Activated naive CD8-positive, alpha-beta T cell (primary cell): Measurements from ENCODE around the gene SVIL.
A peak's percentile ranks its signal among the peaks of the same experiment; 100 is the strongest.
"Not testable (repeated sequence)": the region's sequence is repeated elsewhere in the genome, so short reads cannot be mapped to it uniquely, and the experiment has no call there.

Experiments used
- H3K27ac Mint-ChIP-seq: one replicate; pipeline ENCODE4 v1.8.0; 2021; ENCODE audit warnings: mixed read lengths
- H3K27me3 Mint-ChIP-seq: one replicate; pipeline ENCODE4 v1.8.0; 2021; ENCODE audit warnings: mixed read lengths
- H3K36me3 Mint-ChIP-seq: one replicate; pipeline ENCODE4 v1.8.0; 2021; ENCODE audit warnings: mixed read lengths
- H3K4me1 Mint-ChIP-seq: one replicate; pipeline ENCODE4 v1.8.0; 2021; ENCODE audit warnings: low read depth, mixed read lengths
- H3K4me3 Mint-ChIP-seq: one replicate; pipeline ENCODE4 v1.8.0; 2021; ENCODE audit warnings: mild to moderate bottlenecking, mixed read lengths
- H3K9me3 Mint-ChIP-seq: one replicate; pipeline ENCODE4 v1.8.0; 2021; ENCODE audit warnings: low read depth, mixed read lengths

The SVIL gene

DNA sequence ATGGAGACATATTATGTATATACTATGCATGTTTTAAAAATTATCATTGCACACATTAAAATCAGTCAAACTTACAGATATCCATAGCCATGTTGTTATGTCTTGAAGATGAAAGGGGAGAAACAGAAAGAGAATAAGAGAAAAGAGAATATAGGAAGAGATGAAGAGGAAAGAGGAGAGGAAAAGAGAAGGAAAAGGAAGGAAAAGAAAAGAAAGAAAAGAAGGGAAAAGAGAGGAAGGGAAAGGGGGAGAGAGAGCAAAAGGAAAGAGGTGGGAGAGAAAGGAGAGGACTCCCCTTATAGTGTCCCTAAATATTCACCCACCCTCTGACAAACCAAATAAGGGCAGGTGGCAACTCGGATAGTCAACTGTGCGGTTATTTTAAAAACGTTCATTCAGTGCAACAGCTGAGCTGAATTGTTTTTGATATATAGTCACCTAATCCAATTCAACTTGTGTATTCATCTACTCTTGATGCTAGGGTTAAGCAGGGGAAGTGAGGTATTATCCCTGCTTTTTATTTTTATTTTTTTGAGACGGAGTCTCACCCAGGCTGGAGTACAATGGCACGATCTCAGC, 14.6 kb downstream of the SVIL start:
- Mint-ChIP-seq H3K36me3 (peaks cover 3% of the 10 kb centered on the region), H3K4me3 (no peak overlapping the region), H3K27ac (no peak overlapping the region), H3K9me3 (no peaks in the 10 kb centered on the region), H3K4me1 (peaks cover 4% of the 10 kb centered on the region), H3K27me3 (no peaks in the 10 kb centered on the region)

DNA sequence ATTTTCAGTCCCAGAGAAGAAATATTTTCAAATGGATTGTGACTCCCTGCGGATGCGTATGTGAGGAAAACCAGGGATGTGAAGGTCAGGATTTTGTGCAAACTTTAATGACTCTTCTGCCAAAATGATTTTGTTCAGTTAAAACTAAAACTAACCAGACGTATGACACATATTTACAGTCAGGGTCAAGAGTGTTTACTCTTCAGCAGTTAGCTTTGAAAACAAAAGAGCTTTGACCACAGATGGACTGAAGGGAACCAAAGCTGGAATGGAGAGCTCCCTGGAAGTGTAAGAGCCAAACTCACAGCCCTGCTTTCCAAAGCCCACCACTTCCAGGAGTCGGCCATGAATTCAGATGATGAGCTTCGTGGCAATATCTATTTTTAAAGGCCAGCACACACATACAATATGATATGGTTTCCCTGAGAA, 15.5 kb downstream of the SVIL start:
- H3K4me3 Mint-ChIP-seq: no peak overlapping the region
- no peak overlapping the region for H3K27ac Mint-ChIP-seq
- H3K9me3 Mint-ChIP-seq: no peaks in the 10 kb centered on the region

DNA sequence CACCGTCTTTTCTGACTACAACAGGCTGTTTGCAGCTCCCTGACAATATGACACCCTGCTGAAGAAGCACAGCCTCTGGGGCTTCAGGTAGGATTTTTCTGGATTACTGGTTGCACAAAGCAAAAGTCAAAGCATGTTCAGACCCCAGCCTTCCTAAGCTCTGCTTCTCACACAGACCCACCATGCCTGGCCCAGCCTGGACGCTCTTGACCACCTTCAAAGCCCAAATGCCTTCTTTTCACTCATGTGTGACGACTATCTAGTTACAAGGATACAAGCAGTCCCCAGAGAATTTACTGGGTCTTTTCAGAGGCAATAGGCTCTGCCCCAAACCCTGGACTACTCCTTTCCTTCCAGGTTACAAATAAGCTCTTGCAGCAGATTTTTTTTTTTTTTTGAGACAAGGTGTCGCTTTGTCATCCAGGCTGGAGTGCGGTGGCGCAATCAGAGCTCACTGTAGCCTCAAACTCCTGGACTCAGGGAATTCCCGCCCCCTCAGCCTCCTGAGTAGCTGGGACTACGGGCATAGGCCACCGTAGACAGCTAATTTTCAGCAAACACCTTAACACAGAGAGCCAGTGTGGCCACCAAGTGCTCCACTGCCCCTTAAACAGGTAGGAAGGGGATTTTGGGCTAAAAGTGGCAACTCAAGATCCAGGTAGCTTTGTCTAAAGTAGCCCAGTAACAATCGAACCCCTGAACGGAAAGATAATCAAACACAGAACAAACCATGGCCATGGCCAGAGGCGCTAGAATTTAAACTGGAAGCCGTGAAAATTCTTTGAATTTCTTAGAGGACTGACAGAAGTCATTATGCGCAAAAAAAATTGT, 16.2 kb downstream of the SVIL start:
- H3K27me3 Mint-ChIP-seq: no peaks in the 10 kb centered on the region
- no peaks in the 10 kb centered on the region for H3K9me3 Mint-ChIP-seq
- no peak overlapping the region for H3K4me3 Mint-ChIP-seq
- peaks cover 2% of the 10 kb centered on the region for H3K4me1 Mint-ChIP-seq
- H3K36me3 Mint-ChIP-seq: peaks cover 7% of the 10 kb centered on the region
- H3K27ac Mint-ChIP-seq: no peak overlapping the region

More for the DNA sequence above, 15.5 kb downstream of the SVIL start:
- peaks cover 2% of the 10 kb centered on the region for H3K4me1 Mint-ChIP-seq
- peaks cover 6% of the 10 kb centered on the region for H3K36me3 Mint-ChIP-seq
- H3K27me3 Mint-ChIP-seq: no peaks in the 10 kb centered on the region

DNA sequence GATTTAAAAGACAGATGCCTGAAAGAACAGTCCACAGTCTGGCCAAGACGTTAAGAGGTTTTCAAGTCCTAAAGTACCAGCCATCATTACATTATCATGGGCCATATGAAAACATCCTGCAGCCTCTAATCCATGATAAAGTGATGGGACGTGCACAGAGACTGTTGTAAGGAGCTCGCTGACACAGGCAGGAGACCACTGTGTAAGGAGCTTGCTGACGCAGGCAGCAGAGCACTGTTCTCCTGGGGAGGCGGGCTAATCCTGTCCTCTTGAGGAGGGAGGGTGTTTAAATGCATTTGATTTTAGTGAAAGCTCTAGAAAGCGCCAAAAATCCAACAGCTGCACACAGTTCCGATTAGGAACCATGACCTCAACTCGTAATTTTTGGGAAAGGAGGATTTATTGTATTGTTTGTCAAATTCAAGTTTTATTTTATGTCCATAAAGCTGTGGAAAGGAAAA, 16.9 kb downstream of the SVIL start:
- H3K27ac Mint-ChIP-seq: no peak overlapping the region
- peaks cover 2% of the 10 kb centered on the region for H3K4me1 Mint-ChIP-seq
- no peaks in the 10 kb centered on the region for H3K27me3 Mint-ChIP-seq
- H3K4me3 Mint-ChIP-seq: no peak overlapping the region
- no peaks in the 10 kb centered on the region for H3K9me3 Mint-ChIP-seq
- H3K36me3 Mint-ChIP-seq: peaks cover 7% of the 10 kb centered on the region

DNA sequence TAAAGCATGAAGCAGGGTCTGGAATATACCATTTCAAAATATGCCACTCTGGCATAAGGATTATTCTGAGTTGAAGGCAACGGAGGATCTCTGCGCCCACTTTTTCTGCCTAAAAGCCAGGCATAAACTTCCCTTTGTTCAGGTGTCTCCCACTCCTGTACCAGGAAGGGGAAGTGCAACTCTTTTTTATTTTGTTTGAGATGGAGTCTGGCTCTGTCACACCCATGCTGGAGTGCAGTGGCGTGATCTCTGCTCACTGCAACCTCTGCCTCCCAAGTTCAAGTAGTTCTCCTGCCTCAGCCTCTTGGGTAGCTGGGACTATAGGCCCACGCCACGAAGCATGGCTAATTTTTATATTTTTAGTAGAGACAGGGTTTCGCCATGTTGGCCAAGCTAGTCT, 18.2 kb downstream of the SVIL start:
- Mint-ChIP-seq H3K36me3 (peaks cover 7% of the 10 kb centered on the region), H3K27ac (no peak overlapping the region), H3K27me3 (no peaks in the 10 kb centered on the region), H3K9me3 (no peaks in the 10 kb centered on the region), H3K4me1 (peaks cover 2% of the 10 kb centered on the region), H3K4me3 (no peak overlapping the region)

DNA sequence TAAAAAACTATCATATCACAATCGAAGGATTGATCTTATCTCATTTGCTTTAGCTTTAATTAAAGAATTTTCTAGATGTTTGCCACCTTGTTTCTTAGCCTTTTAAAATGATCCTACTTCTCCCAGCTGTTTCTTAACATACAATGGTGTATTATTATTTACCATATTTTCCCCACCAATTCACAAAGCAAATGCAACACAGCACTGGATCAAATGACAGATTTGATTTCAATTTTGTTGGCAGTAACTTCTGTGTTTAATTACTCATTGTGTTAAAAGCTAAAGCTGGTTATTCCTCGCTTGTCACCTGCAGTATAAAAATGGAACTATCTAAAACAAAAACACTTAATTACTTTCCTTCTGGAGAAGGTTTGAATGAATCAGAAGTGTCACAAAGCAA, 19.6 kb downstream of the SVIL start:
- Mint-ChIP-seq H3K4me3 (no peak overlapping the region), H3K36me3 (peaks cover 10% of the 10 kb centered on the region)

DNA sequence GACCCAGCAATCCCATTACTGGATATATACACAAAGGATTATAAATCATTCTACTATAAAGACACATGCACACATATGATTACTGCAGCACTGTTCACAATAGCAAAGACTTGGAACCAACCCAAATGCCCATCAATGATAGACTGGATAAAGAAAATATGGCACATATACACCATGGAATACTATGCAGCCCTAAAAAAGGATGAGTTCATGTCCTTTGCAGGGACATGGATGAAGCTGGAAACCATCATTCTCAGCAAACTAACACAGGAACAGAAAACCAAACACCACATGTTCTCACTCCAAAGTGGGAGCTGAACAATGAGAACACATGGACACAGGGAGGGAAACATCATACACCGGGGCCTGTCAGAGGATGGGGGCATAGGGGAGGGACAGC, 20.5 kb downstream of the SVIL start:
- H3K27me3 Mint-ChIP-seq, H3K4me3 Mint-ChIP-seq, H3K9me3 Mint-ChIP-seq, H3K27ac Mint-ChIP-seq, H3K4me1 Mint-ChIP-seq: not testable (repeated sequence)
- H3K36me3 Mint-ChIP-seq: peaks cover 13% of the 10 kb centered on the region

More for the DNA sequence above, 19.6 kb downstream of the SVIL start:
- Mint-ChIP-seq H3K4me1 (peaks cover 4% of the 10 kb centered on the region), H3K27ac (no peak overlapping the region), H3K9me3 (no peaks in the 10 kb centered on the region), H3K27me3 (no peaks in the 10 kb centered on the region)

DNA sequence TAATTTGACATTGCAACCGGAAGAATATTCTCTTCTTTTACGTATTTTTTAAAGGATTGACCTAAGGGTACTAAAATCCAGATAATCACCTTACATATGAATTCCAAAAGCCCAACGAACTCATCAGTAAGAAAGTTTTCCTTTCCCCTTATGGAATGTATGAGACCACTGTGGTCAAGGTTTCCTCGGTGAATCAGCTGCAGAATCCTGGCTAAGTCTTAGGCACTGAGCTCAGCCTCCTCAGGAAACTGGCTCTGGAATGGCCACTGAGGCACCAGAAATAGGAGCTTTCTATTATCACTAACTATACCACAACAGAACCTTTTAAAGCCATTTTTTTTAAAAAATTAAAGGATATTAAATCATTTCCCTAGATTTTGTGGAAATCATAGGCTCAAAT, 21.0 kb downstream of the SVIL start:
- H3K9me3 Mint-ChIP-seq: no peaks in the 10 kb centered on the region
- H3K36me3 Mint-ChIP-seq: peaks cover 15% of the 10 kb centered on the region
- H3K27me3 Mint-ChIP-seq: no peaks in the 10 kb centered on the region
- no peak overlapping the region for H3K27ac Mint-ChIP-seq
- H3K4me3 Mint-ChIP-seq: no peak overlapping the region
- H3K4me1 Mint-ChIP-seq: peaks cover 4% of the 10 kb centered on the region

DNA sequence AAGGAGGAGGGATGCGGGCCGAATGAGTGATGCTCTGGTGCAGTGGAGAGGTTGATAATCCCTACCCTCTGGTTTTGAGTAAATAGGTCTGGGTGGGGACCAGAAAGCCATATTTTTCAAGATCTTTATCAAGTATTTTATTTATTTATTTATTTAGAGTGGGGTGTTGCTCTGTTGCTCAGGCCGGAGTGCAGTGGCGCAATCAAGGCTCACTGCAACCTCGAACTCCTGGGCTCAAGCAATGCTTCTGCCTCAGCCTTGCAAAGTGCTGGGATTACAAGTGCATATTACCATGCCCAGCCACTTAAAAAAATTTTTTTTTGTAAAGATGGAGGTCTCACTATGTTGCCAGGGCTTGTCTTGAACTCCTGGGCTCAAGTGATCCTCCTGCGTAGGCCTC, 21.6 kb downstream of the SVIL start:
- H3K36me3 Mint-ChIP-seq: peaks cover 15% of the 10 kb centered on the region
- H3K4me1 Mint-ChIP-seq: peaks cover 2% of the 10 kb centered on the region
- no peaks in the 10 kb centered on the region for H3K27me3 Mint-ChIP-seq
- no peak overlapping the region for H3K27ac Mint-ChIP-seq
- H3K9me3 Mint-ChIP-seq: no peaks in the 10 kb centered on the region
- H3K4me3 Mint-ChIP-seq: no peak overlapping the region

DNA sequence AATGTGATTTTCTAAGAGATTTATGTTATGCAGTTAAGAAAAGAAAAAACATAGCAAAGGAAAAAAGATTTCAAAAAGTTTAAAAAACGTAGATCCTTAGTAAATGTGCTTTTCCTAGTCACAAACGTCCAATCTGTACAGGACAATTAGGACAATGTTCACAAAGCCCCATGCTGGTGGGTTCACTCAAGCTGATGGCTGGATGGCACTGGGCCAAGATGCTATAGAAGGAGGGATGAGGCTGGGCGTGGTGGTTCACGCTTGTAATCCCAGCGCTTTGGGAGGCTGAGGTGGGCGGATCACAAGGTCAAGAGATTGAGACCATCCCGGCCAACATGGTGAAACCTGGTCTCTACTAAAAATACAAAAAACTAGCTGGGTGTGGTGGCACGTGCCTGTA, 22.1 kb downstream of the SVIL start:
- Mint-ChIP-seq H3K27me3 (no peaks in the 10 kb centered on the region), H3K4me1 (peaks cover 2% of the 10 kb centered on the region), H3K36me3 (peaks cover 15% of the 10 kb centered on the region), H3K9me3 (no peaks in the 10 kb centered on the region), H3K4me3 (no peak overlapping the region), H3K27ac (no peak overlapping the region)

DNA sequence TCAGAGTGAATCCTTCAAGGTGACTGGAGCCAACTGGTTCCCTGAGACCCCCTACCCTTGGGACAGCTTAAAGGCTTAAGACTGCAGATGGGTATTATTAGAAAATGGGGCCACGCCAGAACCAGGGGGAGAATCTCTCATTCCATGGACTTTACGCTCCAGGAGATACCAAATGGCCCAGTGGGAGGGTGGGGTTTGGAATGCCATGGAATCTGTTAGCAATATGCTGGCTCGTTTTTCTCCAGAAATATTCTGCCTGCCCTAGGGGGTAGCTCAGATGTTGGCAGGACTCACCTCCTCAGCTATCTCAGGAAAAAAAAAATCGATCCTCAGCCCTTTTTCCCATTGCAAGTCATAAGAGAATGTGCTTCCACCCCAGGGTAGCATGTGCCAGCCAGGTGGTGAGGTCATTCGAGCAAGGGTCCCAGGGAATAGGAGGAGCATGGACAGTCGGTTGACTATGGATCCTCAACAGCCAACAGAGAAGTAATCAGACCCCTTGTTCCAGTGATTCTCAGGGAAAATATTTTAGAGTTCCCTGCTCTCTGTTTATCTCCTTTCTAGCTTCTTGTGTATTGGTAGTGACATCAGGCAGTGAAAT, 22.9 kb downstream of the SVIL start:
- Mint-ChIP-seq H3K9me3 (no peaks in the 10 kb centered on the region), H3K27ac (no peak overlapping the region), H3K36me3 (peaks cover 15% of the 10 kb centered on the region), H3K4me3 (no peak overlapping the region), H3K4me1 (peaks cover 2% of the 10 kb centered on the region), H3K27me3 (no peaks in the 10 kb centered on the region)

DNA sequence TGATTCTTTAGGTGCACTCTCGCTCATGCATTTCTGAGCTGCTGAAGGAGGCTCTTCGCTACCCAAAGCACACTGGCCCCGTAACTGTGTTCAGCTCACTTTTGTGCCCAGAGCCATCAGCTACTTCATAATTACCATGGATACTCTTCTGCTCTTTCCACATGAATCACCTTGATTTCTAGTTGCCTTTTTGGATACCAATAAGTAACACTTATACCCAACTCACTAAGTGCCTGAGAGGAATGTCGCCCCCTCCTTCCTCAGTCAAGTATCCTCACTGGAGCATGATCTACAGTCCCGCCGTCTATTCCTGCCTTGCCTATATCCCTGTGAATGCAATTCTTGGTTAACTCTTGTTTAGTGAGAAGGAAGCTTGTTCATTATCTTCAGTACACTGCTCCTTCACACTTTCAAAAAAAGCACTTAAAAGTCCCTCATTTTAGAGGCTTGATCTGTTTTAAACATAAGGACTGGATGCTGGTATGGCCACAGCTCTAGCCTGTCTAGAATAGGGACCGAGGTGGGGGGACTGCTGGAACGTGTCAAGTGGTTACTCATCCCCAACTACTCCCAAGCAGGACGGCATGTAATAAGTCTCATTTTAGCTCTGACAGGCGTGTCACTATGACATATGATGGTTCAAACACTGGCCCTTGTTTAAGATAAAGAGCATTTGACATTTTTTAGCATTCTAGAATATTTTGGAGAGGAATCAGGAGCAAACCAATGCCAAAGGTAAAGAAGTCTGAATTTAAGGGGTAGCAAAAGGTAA, 23.7 kb downstream of the SVIL start:
- H3K4me1 Mint-ChIP-seq: peaks cover 2% of the 10 kb centered on the region
- no peak overlapping the region for H3K4me3 Mint-ChIP-seq
- no peak overlapping the region for H3K27ac Mint-ChIP-seq
- peaks cover 15% of the 10 kb centered on the region for H3K36me3 Mint-ChIP-seq
- H3K9me3 Mint-ChIP-seq: no peaks in the 10 kb centered on the region
- no peaks in the 10 kb centered on the region for H3K27me3 Mint-ChIP-seq

DNA sequence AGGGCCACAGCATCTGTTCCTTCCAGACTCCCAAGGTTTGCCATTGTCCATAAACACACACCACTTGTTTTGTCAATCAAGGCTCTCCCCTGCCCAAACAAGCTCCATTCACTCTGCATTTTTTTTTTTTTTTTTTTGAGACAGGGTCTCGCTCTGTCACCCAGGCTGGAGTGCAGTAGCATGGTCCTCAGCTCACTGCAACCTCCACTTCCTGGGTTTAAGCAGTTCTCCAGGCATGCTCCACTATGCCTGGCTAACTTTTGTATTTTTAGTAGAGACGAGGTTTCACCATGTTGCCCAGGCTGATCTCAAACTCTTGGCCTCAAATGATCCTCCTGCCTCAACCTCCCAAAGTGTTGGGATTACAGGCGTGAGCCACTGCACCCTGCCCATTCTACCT, 24.4 kb downstream of the SVIL start:
- H3K27me3 Mint-ChIP-seq, H3K27ac Mint-ChIP-seq, H3K4me1 Mint-ChIP-seq, H3K4me3 Mint-ChIP-seq, H3K9me3 Mint-ChIP-seq: not testable (repeated sequence)
- peaks cover 15% of the 10 kb centered on the region for H3K36me3 Mint-ChIP-seq

DNA sequence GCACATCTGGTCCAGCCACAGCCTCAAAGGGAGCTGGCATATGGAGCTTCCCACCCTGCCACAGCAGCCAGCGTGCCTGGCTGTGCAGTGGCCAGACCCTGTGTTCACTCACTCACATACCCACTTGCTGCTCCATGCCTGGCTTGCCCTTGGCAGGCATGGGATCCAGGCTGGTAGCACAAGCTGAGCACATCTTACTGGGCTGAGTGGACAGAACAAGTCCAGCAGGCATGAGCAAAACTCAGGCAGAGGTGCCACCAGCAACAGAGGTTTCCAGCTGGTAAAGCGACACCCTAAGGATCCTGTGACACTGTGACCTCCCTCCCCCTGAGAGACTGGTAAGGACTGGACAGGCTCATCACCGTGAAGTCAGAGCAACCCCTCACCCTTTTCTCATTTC, 25.1 kb downstream of the SVIL start:
- Mint-ChIP-seq H3K4me1 (peaks cover 2% of the 10 kb centered on the region), H3K27me3 (no peaks in the 10 kb centered on the region), H3K4me3 (no peak overlapping the region), H3K9me3 (no peaks in the 10 kb centered on the region), H3K36me3 (peaks cover 15% of the 10 kb centered on the region), H3K27ac (peak overlapping the region; percentile 17)
